ENCODE data around the gene TMEM117. TPM values are rescaled to one million over a fixed set of nuclear protein-coding genes. Genes with fewer than 3 reads are reported as not detected.

TMEM117 gene
- total RNA-seq, 2 experiments from 2014 or later, result 0.50 to 0.63 TPM

- ATAC-seq (no peak), DNase-seq (no peak)
- CTCF ChIA-PET, result no interaction called here
- H3K27ac Mint-ChIP-seq, result no peak overlapping the region
- no peak overlapping the region for H3K4me3 Mint-ChIP-seq
- no peaks in the 10 kb centered on the region for H3K9me3 Mint-ChIP-seq (ENCODE audit: low read depth)
- H3K27me3 Mint-ChIP-seq, result no peaks in the 10 kb centered on the region
- H3K4me1 Mint-ChIP-seq, result no peaks in the 10 kb centered on the region
- H3K36me3 Mint-ChIP-seq, result no peaks in the 10 kb centered on the region
These were observed 130.0 kb downstream of the TMEM117 start for GRCh38 chr12:43965899-43966298.

- no peak for DNase-seq
- no peaks in the 10 kb centered on the region for H3K4me1 Mint-ChIP-seq
- no peaks in the 10 kb centered on the region for H3K27me3 Mint-ChIP-seq
- CTCF ChIA-PET, result no interaction called here
- no peak for ATAC-seq
- no peak overlapping the region for H3K4me3 Mint-ChIP-seq
- H3K27ac Mint-ChIP-seq, result no peak overlapping the region
- H3K36me3 Mint-ChIP-seq, result no peaks in the 10 kb centered on the region
- H3K9me3 Mint-ChIP-seq (ENCODE audit: low read depth), result no peaks in the 10 kb centered on the region
These were observed 132.9 kb downstream of the TMEM117 start for GRCh38 chr12:43968736-43969135.

GRCh38 chr12:43969882-43970281, 134.0 kb downstream of the TMEM117 start:
- DNase-seq, result no peak
- Mint-ChIP-seq H3K9me3 (ENCODE audit: low read depth) (no peaks in the 10 kb centered on the region), H3K4me3 (no peak overlapping the region), H3K4me1 (no peaks in the 10 kb centered on the region), H3K27ac (no peak overlapping the region), H3K27me3 (no peaks in the 10 kb centered on the region), H3K36me3 (no peaks in the 10 kb centered on the region)
- CTCF ChIA-PET, result no interaction called here
- no peak for ATAC-seq

DNA sequence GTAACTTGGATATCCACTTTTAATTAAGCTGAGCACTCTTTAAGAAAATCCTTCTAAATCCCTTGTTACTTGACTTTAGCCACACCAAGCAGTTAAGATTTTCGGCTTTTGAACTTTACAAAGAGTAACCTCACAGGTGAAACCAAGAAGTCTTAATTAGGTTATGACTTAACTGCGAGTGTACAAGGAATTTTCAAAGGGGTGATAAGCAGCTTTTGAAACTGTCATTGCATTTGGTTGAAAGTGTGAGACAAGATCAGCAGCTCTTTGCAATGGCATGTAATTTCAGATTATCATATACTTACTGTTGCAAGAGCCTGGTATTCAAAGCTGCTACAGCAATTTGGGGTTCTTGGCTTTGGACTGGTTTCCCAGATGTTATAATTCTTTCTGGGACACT, 137.5 kb downstream of the TMEM117 start:
- no peak for DNase-seq
- H3K36me3 Mint-ChIP-seq, result no peaks in the 10 kb centered on the region
- no peak overlapping the region for H3K27ac Mint-ChIP-seq
- CTCF ChIA-PET, result no interaction called here
- no peak overlapping the region for H3K4me3 Mint-ChIP-seq
- no peaks in the 10 kb centered on the region for H3K27me3 Mint-ChIP-seq
- no peak for ATAC-seq
- no peaks in the 10 kb centered on the region for H3K9me3 Mint-ChIP-seq (ENCODE audit: low read depth)
- no peaks in the 10 kb centered on the region for H3K4me1 Mint-ChIP-seq

DNA sequence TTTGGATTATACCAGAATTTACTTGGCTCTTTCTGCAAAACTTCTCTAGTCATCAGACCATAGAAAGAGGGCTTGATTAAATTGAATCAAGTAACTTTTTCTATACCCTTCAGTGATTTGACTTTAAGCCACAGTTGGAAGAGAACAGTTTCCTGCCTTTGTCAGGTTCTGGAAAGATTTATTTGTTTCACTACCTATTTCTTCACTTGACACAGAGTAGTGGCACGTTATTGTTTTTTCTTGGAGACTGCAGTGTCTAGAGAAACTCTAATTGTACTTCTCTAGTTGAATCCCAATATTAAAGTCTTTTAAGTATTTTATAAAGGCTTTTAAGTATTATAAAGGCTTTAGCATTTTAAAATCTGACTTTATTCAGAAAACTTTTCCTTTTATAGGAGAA, 138.1 kb downstream of the TMEM117 start:
- Mint-ChIP-seq H3K4me1 (no peaks in the 10 kb centered on the region), H3K36me3 (no peaks in the 10 kb centered on the region), H3K4me3 (no peak overlapping the region), H3K9me3 (ENCODE audit: low read depth) (no peaks in the 10 kb centered on the region), H3K27ac (no peak overlapping the region), H3K27me3 (no peaks in the 10 kb centered on the region)
- CTCF ChIA-PET, result no interaction called here
- ATAC-seq (no peak), DNase-seq (no peak)

DNA sequence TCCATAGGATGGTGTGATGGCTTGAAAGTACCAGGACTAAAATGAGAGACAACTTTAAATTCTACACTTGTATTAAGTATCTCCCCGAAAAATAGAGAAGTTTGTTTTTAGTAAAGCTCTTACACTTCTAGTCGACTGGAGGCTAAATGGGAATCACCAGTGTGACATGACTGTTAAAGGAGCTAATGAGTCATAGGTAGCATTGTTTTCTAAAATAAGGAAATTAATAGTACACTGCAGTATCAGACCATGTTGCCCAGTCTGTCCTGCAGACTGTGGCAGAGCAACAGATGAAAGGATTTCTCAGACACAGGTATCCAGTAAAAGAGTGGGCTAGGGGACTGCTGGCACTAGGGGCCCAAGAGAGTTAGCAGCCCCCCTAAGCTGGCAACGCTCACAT, 140.1 kb downstream of the TMEM117 start:
- CTCF ChIA-PET, result no interaction called here

DNA sequence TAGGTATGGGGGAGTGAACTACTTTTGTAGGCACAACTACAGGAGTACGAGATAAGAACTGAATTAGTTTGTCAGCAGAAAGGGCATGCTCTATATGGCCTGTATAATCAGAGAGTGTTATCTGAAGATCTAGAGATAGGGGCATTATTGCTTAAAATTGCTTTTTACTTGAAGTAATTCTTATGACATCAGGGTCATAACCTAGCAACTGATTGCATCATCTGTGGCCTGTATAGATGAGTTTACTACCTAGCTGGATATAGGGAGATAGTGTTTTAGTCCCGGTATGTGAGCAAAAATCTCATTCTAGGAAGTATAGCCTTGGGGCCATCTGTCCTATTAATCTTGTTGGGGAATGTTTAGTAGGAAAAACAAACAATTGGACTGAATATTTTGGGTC, 142.7 kb downstream of the TMEM117 start:
- Mint-ChIP-seq H3K27me3 (no peaks in the 10 kb centered on the region), H3K9me3 (ENCODE audit: low read depth) (peaks cover 3% of the 10 kb centered on the region), H3K4me3 (no peak overlapping the region), H3K36me3 (no peaks in the 10 kb centered on the region), H3K27ac (no peak overlapping the region), H3K4me1 (no peaks in the 10 kb centered on the region)
- ATAC-seq (no peak), DNase-seq (no peak)
- CTCF ChIA-PET, result no interaction called here

More for the DNA sequence above, 140.1 kb downstream of the TMEM117 start:
- Mint-ChIP-seq H3K9me3 (ENCODE audit: low read depth) (peaks cover 2% of the 10 kb centered on the region), H3K27me3 (no peaks in the 10 kb centered on the region), H3K27ac (no peak overlapping the region), H3K4me3 (no peak overlapping the region), H3K36me3 (no peaks in the 10 kb centered on the region), H3K4me1 (no peaks in the 10 kb centered on the region)
- ATAC-seq, result no peak
- no peak for DNase-seq

DNA sequence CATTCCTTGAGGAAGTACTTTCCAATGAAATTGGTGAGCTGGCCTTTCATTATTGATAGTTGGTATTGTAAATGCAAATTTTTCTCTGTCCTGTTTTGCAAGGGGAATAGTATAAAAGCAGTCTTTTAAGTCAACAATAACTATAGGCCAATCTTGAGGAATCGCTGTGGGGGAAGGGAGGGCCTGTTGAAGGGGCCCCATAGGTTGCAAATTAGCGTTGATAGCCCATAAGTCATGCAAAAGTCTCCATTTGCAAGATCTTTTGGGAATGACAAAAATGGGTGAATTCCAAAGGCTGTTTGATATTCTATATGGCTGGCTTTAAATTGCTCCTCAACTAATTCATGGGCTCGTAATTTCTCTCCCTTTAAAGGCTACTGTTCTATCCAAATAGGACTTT, 143.6 kb downstream of the TMEM117 start:
- H3K4me3 Mint-ChIP-seq, result no peak overlapping the region

GRCh38 chr12:43980627-43981191, 144.8 kb downstream of the TMEM117 start:
- no peak for DNase-seq
- CTCF ChIA-PET, result no interaction called here
- Mint-ChIP-seq H3K4me3 (no peak overlapping the region), H3K27me3 (no peaks in the 10 kb centered on the region), H3K36me3 (no peaks in the 10 kb centered on the region), H3K27ac (no peak overlapping the region), H3K4me1 (no peaks in the 10 kb centered on the region), H3K9me3 (ENCODE audit: low read depth) (peaks cover 3% of the 10 kb centered on the region)
- no peak for ATAC-seq

More for the DNA sequence above, 143.6 kb downstream of the TMEM117 start:
- ATAC-seq (no peak), DNase-seq (no peak)
- Mint-ChIP-seq H3K4me1 (no peaks in the 10 kb centered on the region), H3K9me3 (ENCODE audit: low read depth) (peaks cover 3% of the 10 kb centered on the region), H3K27ac (no peak overlapping the region), H3K27me3 (no peaks in the 10 kb centered on the region), H3K36me3 (no peaks in the 10 kb centered on the region)
- CTCF ChIA-PET, result no interaction called here

DNA sequence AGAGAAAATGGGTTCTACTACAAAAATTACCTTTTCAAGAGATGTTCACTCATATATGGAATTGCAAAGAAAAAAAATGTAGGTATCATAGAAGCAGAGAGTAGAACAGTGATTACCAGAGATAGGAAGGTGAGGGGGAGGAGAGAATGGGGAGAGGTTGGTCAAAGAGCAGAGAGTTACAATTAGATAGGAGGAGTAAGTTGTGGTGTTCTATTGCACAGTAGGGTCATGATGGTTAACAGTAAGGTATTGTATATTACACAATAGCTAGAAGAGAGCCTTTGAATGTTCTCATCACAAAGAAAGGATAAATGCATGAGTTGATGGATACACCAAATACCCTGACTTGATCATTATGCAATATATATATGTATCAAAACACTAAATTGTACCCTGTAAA, 145.8 kb downstream of the TMEM117 start:
- ATAC-seq (no peak), DNase-seq (no peak)
- CTCF ChIA-PET, result no interaction called here
- Mint-ChIP-seq H3K4me3 (no peak overlapping the region), H3K27ac (no peak overlapping the region), H3K4me1 (no peaks in the 10 kb centered on the region), H3K36me3 (no peaks in the 10 kb centered on the region), H3K27me3 (no peaks in the 10 kb centered on the region), H3K9me3 (ENCODE audit: low read depth) (peaks cover 3% of the 10 kb centered on the region)

GRCh38 chr12:43982544-43982943, 146.7 kb downstream of the TMEM117 start:
- H3K27ac Mint-ChIP-seq, result no peak overlapping the region
- peaks cover 3% of the 10 kb centered on the region for H3K9me3 Mint-ChIP-seq (ENCODE audit: low read depth)
- no peak for ATAC-seq
- H3K36me3 Mint-ChIP-seq, result no peaks in the 10 kb centered on the region
- CTCF ChIA-PET, result no interaction called here
- H3K4me1 Mint-ChIP-seq, result no peaks in the 10 kb centered on the region
- no peaks in the 10 kb centered on the region for H3K27me3 Mint-ChIP-seq
- DNase-seq, result no peak
- no peak overlapping the region for H3K4me3 Mint-ChIP-seq

DNA sequence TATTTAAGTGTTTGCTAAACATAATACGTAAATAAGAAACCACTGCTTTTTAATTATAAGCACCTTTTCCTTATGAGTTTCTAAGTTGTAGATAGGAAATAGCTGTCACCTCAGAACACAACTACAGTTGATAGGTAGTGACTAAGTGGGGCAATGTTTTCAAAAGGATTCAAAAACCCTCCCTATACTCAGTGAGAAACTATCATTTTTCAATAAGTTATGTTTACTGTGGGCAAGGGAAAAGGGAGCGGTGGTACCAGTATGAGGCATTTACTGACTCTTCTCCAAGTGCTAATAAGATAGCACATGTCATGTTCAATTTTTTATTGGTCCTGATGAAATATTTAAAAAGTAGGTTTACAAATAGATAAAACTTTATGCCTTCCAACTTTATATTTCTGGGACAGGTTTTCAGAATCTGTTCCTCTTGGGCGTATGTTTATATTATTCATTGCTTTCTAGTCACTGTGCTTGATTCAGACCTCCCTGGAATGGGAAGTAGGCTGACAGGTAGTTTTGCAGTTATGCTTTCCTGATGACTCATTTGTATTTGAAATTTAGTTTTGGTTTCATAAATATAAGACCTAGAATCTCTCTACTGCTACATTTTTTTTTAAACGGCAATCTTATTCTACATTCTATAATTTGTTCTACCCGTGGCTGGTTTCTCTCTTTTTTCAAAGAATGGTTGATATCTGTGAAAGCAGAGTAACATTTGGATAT, 153.1 kb downstream of the TMEM117 start:
- Mint-ChIP-seq H3K4me1 (peaks cover 9% of the 10 kb centered on the region), H3K27ac (peak overlapping the region; percentile 7), H3K36me3 (no peaks in the 10 kb centered on the region), H3K27me3 (no peaks in the 10 kb centered on the region), H3K4me3 (peak overlapping the region; percentile 1), H3K9me3 (ENCODE audit: low read depth) (no peaks in the 10 kb centered on the region)
- CTCF ChIA-PET, result interaction anchor here (1.0 kb wide), 1 partner anchor 29 kb away, joined by 3 read pairs; no protein-coding TSS in a partner anchor
- DNase-seq (no peak), ATAC-seq (peak; percentile 85)

DNA sequence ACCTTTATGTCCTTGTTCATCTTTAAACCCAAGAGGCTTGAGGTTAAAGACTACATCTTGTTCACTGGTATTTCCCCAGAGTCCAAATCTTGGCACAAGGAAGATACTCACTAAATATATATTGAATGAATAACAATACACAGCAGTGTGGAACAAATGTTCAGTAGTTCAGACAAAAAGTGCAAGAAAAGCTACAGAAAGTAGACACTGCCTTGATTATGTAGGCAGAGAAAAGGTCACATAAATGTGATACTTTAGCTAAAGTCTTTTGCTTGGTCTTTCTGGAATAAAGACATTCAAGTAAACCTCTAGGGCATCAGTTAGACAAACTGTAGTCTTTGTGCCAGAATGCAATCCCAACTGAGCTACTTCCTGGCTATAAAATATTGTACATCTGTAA, 157.0 kb downstream of the TMEM117 start:
- Mint-ChIP-seq H3K9me3 (ENCODE audit: low read depth) (no peaks in the 10 kb centered on the region), H3K4me3 (no peak overlapping the region), H3K27ac (no peak overlapping the region), H3K4me1 (peaks cover 9% of the 10 kb centered on the region), H3K27me3 (no peaks in the 10 kb centered on the region), H3K36me3 (no peaks in the 10 kb centered on the region)
- CTCF ChIA-PET, result no interaction called here
- ATAC-seq (no peak), DNase-seq (no peak)

GRCh38 chr12:44000309-44000952, 164.6 kb downstream of the TMEM117 start:
- DNase-seq (peak; percentile 49), ATAC-seq (peak; percentile 78)
- H3K36me3 Mint-ChIP-seq, result no peaks in the 10 kb centered on the region

More at GRCh38 chr12:44000309-44000952, 164.6 kb downstream of the TMEM117 start:
- H3K4me1 Mint-ChIP-seq, result no peaks in the 10 kb centered on the region
- no peaks in the 10 kb centered on the region for H3K9me3 Mint-ChIP-seq (ENCODE audit: low read depth)
- CTCF ChIA-PET, result interaction anchor here (1.3 to 3.6 kb wide), 2 partner anchors 14 to 41 kb away, joined by 6 to 12 read pairs; no protein-coding TSS in a partner anchor
- H3K27me3 Mint-ChIP-seq, result no peaks in the 10 kb centered on the region
- H3K4me3 Mint-ChIP-seq, result no peak overlapping the region
- no peak overlapping the region for H3K27ac Mint-ChIP-seq

Measured in activated CD8-positive, alpha-beta memory T cell treated with anti-CD3 and anti-CD28 coated beads, Interleukin-2, amount 10 ng/mL, durations not matched to agents 7 days and 5 days (primary cell).